Endometrial microvascular endothelial cells (primary cell): ENCODE measurements around the gene FER1L5. TPM values are rescaled to one million over a fixed set of nuclear protein-coding genes. Genes with fewer than 3 reads are reported as not detected.

Experiments
- in situ Hi-C: cut with HindIII; loops from 2 replicates; pipeline ENCODE4 v1.10.0; 2017; ENCODE audit warnings: low sequenced_read_pairs, low pct_unique_long_range_greater_than_20kb; ENCODE audit errors: inconsistent ontology term
- total RNA-seq: library from RNA; depleted of rRNA; stranded (reverse); fragments of >200 nt; gene quantifications from one replicate; pipeline ENCODE4 v1.2.3, GENCODE V29; 2015; ENCODE audit errors: inconsistent ontology term

Gene FER1L5
- total RNA-seq, 1 donor from 2014 or later, result not detected

DNA sequence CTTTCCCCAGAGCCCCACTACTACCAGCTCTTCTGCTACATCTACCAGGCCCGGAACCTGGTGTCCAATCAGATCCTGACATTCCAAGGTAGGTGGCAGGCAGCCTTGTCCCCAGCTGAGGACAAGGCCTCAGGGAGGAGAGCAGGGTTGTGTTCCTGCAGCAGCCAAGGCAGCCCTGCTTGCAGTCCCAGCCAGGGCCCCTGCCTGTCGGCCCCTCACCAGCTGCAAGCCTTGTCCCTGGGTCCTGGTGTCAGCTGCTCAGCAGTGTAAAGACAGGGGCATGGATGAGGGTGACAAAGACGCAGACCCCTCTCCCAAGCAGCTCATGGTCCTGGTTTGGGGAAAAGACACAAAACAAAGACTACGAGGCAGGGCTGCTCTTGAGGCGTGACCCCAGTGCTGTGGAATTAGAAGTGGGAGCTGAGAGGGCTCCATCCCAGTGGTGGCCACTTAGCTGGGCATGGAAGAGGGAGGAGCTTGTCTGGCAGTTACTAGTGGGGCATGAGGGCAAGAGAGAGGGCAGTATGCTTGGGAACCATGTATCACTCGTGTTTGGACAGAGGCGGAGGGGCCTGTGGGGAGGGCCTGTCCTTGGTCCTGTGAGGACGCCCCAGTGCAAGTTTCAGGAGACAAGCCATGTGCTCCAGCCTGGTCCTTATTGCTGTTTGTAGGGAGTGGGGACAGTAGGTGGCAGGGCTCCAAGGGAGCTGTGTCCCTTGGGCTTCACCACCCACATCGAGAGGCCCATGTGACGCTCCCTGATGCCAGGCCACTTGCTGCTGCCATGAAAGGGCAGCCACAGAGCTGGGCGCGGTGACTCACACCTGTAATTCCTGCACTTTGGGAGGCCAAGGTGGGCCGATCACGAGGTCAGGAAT lies 49.8 kb downstream of the FER1L5 start:
- in situ Hi-C loops, result no loop called here

DNA sequence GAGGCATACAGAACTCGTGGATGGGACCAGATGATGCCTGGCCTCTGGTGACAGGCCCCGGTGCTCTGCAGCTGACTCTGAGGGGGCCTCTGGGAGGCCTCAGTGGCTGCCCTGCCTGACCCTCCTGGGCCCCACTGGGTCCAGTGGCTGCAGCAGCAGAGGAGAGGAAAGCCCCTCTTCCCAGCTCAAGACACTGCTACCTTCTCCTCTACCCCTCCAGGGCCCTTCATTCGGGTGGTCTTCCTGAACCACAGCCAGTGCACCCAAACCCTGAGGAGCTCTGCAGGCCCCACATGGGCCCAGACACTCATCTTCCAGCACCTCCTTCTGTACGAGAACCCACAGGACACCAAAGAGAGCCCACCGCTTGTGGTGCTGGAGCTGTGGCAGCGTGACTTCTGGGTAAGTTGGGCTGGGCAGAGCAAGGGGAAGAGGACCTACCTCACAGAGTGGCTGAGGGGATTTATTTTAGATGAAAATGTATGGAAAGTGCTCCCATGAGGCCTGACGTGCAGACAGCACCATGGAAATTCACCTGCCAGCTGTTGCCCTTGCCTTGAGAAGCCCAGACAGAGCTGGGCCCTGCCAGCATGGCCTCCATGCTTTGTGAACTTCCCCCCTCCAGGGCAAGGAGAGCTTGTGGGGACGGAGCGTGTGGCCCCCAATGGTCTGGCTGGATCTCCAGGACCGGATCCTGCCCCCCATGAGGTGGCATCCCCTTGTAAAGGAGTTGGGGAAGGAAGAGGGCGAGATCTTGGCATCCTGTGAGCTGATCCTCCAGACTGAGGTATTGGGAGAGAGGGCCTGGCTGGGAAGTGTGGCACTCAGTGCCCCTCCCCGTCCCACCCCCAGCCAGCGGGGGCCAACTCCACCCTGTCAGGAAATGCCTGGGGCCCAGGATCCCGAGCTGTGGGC lies 51.0 kb downstream of the FER1L5 start:
- in situ Hi-C loops, result no loop called here

- in situ Hi-C loops, result no loop called here
Observed at GRCh38 chr2:96694279-96694678, 51.7 kb downstream of the FER1L5 start.

DNA sequence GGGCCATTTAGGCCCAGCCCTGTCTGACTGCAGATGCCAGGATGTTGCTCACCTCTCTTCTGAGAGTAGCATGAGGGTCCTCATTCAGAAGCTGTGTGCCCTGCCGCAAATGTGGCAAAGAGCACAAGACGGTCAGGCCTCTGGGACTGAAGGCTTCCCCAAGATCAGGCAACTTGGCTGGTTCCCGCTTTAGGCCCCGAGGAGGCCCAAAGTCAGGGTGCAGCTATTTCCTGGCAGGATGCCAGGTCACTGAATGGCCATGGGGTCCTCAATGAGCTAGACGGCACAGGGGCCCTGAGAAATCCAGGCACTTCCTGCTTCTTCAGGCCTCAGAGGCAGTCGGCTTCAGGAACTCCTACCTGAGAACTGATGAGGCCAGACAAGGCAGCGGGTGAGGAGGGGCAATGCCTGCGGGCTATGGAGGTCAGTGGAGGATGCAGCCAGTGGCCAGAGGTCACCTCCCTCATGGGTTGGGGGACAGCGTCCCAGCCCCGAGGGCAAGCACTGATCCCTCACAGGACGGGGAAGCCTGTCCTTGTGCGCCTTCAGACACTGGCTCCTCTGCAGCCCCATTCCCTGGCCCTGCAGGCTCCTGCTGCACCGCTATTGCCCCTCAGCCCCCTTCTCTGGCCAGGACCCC lies 52.4 kb downstream of the FER1L5 start:
- in situ Hi-C loops, result no loop called here

DNA sequence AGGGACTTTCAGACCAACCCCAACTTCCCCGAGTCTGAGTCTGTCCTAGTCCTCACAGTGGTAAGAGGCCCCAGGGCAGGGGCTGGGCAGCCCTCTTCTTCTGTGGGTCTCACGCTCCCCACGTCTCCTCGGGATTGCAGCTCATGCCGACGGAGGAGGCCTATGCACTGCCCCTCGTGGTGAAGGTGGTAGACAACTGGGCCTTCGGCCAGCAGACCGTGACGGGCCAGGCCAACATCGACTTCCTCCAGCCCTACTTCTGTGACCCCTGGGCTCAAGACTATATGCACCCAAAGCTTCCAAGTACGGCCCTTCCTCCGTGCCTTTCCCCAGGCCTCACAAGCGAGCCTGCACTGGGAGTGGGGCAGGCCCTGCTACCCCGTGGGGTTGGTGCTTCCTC lies 53.0 kb downstream of the FER1L5 start:
- in situ Hi-C loops, result no loop called here

DNA sequence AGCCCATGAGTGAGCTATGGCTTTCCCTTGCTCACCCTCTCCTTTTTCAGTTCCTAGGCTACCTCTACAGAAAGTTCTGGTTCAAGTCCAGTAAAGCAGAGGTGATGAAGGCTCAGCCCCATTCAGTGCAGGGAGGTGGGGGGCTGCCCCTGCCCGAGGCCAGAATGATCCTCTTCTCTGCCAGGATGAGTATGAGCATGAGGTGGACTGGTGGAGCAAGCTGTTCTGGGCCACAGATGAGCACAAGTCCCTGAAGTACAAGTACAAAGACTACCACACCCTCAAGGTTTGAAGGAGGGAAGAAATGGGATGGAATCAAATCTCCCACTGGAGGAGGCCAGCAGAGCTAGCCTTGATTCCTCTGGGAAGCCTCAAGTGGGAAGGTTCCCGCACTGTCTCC lies 54.9 kb downstream of the FER1L5 start:
- in situ Hi-C loops, result no loop called here

DNA sequence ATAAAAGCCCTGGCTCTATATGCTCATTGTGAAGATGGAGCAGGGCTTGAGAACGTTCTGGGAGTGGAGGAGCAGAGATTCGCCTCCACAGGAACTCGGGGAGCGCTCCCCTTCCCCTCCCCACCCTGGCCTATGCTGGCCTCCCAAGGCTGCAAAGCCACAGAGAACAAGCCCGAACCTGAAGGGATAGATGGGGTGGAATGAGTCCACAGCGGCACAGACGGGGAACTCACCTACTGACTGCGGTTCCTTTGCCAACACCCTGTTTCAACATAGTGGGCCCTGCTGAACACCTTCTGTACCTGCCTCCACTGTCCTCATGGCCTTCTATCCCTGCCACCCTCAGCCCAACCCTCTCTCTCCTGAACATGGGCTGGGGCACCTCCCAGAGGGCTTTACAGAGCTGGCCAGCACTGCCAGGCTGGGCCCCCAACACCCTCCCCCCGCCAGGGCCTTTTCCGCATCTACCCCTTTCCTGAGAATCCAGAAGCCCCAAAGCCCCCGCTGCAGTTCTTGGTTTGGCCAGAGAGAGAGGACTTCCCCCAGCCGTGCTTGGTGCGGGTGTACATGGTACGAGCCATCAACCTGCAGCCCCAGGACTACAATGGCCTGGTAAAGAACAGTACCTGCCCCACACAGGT lies 55.8 kb downstream of the FER1L5 start:
- in situ Hi-C loops, result no loop called here

DNA sequence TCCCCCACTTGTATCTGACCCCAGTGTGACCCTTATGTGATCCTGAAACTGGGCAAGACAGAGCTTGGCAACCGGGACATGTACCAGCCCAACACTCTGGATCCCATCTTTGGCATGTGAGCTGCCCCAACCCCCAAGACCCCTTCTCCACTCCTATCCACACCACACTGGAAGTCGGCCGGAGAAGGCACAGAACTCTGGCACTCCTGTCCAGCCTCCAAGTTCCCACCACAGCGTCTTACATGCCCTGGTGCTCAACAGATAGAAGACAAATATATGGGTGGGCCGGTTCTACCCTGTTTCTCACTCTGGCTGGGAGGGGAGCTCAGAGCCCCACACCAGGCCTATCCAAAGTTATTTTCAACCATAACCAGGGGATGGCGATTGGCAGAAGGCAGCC lies 56.5 kb downstream of the FER1L5 start:
- in situ Hi-C loops, result no loop called here

DNA sequence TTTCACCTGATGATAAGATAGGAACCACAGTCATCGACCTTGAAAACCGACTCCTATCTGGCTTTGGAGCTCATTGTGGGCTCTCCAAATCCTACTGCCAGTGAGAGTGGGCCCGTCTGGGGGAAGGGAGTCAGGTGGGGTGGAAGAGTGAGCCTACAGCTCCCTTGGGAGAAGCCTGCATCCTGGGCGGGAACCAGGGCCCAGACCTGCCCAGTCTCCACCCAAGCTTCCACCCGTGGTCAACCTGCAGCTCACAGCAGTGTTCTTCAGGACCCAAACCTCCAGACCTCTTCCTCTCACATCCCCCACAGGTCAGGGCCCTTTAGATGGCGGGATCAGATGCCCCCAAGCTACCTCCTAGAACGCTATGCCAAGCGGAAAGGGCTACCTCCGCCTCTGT lies 57.1 kb downstream of the FER1L5 start:
- in situ Hi-C loops, result no loop called here

- in situ Hi-C loops, result no loop called here
Observed at GRCh38 chr2:96700086-96700485, 57.5 kb downstream of the FER1L5 start.

DNA sequence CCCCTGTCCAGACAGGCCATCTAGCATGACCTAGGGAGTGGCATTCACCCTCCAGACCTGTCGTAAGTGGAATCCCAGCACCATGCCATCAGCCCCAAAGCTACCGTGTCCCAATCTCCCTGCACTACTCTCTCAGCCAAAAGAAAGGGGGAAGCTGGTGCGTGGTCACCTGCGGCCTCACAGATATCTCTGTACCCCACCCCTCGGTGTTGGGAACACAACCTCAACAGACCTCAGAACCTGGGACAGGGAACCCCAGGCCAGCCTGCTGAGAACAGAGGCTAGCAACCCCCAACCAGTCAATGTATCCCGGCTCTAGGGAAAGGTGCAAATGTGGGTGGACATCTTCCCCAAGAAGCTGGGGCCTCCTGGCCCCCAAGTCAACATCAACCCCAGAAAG lies 59.1 kb downstream of the FER1L5 start:
- in situ Hi-C loops, result no loop called here

DNA sequence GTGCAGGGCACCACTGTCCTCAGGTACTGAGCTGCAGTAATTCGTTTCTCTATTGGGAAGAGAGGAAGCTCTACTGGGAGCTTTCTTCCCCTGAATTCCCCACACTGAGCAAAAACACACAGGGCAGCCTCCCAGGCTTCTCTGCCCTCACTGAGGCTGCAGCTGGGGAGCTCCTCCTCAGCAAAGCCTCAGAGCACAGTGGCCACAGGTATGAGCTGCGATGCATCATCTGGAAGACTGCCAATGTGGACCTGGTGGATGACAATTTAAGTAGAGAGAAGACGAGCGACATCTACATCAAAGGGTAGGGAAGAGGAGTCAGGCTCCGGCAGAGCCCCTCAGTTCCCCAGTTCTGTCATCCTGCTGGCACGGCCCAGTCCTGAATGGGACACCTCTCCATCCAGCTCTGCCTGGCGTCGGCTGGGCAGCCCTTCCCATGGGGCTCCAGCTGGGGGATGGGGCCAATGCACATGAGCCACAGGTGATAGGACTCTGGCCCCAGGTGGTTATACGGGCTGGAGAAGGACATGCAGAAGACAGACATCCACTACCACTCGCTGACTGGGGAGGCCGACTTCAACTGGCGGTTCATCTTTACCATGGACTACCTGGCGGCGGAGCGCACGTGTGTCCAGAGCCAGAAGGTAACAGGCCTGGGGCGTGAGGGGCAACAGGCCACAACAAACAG lies 59.7 kb downstream of the FER1L5 start:
- in situ Hi-C loops, result no loop called here

GRCh38 chr2:96703021-96703751 lies 60.6 kb downstream of the FER1L5 start:
- in situ Hi-C loops, result no loop called here

DNA sequence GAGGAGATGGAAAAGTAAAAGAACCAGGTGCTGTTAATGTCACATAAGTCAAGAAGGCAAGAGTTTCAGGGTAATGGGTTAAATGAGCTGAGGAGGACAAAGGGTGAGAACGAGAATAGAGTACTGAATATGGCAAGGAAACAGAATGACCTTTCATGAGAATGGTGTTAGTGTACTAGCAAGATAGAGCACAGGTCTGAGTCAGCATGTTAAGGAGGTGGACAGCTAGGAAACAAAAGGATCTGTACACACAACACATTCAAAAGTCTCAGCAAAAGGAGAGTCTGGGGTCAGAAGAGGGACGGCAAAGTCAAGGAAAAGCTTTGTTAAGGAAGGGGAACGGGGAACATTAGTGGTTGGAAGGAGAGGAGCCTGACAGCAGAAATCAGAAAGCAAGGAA lies 68.4 kb downstream of the FER1L5 start:
- in situ Hi-C loops, result no loop called here

DNA sequence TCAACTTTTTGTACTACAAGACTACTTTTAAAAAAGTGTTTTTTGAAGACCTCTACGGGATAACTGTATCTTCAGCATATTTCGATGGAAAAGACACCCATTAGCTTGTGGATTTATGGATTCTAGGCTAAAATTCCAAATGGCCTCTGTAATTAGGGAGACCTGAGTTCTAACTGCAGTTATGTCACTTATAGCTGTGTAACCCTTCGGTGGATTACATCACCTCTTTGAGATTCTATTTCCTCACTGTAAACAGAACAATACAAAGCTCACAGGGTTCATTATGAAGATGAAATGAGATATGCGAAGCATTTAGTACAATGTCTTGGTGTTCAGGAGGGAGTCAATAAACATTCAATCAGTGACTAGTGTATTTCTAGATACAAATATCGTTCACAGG lies 73.1 kb downstream of the FER1L5 start:
- in situ Hi-C loops, result no loop called here

- in situ Hi-C loops, result no loop called here
Observed at GRCh38 chr2:96716388-96716787, 73.8 kb downstream of the FER1L5 start.

DNA sequence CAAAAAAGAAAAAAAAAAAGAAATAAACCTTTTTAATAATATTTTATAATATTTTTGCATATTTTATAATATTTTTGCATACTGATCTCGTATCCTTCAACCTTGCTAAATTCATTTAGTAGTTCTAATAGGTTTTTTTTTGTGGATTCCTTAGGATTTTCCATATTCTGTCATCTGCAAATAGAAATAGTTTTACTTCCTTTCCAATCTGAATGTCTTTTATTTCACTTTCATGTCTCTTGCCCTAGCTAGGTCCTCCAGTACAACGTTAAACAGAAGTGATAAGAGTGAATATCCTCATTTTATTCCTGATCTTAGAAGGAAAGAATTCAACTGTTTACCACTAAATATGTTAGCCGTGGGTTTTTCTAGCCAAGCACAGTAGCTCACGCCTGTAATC lies 83.6 kb downstream of the FER1L5 start:
- in situ Hi-C loops, result no loop called here

DNA sequence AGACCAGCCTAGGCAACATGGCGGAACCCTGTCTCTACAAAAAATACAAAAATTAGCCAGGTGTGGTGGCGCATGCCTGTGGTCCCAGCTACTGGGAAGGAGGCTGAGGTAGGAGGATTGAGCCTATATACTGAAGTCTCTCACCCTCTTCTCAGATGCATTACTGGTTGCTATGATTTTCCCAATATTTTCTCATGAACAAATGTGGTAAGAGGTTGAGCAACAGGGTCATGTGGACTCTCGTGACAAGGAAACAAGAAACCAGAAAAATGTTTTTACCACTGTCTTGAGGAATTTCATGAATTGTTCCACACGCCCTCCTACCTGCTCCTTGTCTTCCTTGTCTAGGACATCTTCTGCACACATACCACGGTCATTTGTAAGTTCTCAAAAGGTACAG lies 84.9 kb downstream of the FER1L5 start:
- in situ Hi-C loops, result no loop called here
